ENCODE data around the gene AQR.

Gene AQR

GRCh38 chr15:34883042-34883441 is 86.5 kb downstream of the AQR start:
- DNase-seq (ENCODE audit: low read depth in 2 of 2, low spot score in 1 of 2), result no peak

GRCh38 chr15:34879107-34879506 is 90.4 kb downstream of the AQR start:
- DNase-seq (ENCODE audit: low read depth in 2 of 2, low spot score in 1 of 2), result no peak

GRCh38 chr15:34876640-34877039 is 92.9 kb downstream of the AQR start:
- DNase-seq (ENCODE audit: low read depth in 2 of 2, low spot score in 1 of 2), result no peak

GRCh38 chr15:34869110-34869509 is 100.4 kb downstream of the AQR start:
- no peak for DNase-seq (ENCODE audit: low read depth in 2 of 2, low spot score in 1 of 2)

GRCh38 chr15:34865531-34865930 is 104.0 kb downstream of the AQR start:
- DNase-seq (ENCODE audit: low read depth in 2 of 2, low spot score in 1 of 2), result no peak

- no peak for DNase-seq (ENCODE audit: low read depth in 2 of 2, low spot score in 1 of 2)
These were observed 108.3 kb downstream of the AQR start for GRCh38 chr15:34861214-34861613.

GRCh38 chr15:34855893-34856292 is 113.6 kb downstream of the AQR start:
- no peak for DNase-seq (ENCODE audit: low read depth in 2 of 2, low spot score in 1 of 2)

GRCh38 chr15:34855413-34855812 is 114.1 kb downstream of the AQR start:
- no peak for DNase-seq (ENCODE audit: low read depth in 2 of 2, low spot score in 1 of 2)

- DNase-seq (ENCODE audit: low read depth in 2 of 2, low spot score in 1 of 2), result no peak
These were observed 115.3 kb downstream of the AQR start for GRCh38 chr15:34854232-34854631.

- no peak for DNase-seq (ENCODE audit: low read depth in 2 of 2, low spot score in 1 of 2)
These were observed 116.4 kb downstream of the AQR start for GRCh38 chr15:34853001-34853758.

- DNase-seq (ENCODE audit: low read depth in 2 of 2, low spot score in 1 of 2), result no peak
These were observed 117.8 kb downstream of the AQR start for GRCh38 chr15:34851751-34852150.

- DNase-seq (ENCODE audit: low read depth in 2 of 2, low spot score in 1 of 2), result no peak
These were observed 118.5 kb downstream of the AQR start for GRCh38 chr15:34851007-34851406.

- no peak for DNase-seq (ENCODE audit: low read depth in 2 of 2, low spot score in 1 of 2)
These were observed 119.4 kb downstream of the AQR start for GRCh38 chr15:34850121-34850520.

GRCh38 chr15:34849364-34849959 is 120.1 kb downstream of the AQR start:
- no peak for DNase-seq (ENCODE audit: low read depth in 2 of 2, low spot score in 1 of 2)

GRCh38 chr15:34847598-34847997 is 121.9 kb downstream of the AQR start:
- DNase-seq (ENCODE audit: low read depth in 2 of 2, low spot score in 1 of 2), result no peak

- no peak for DNase-seq (ENCODE audit: low read depth in 2 of 2, low spot score in 1 of 2)
These were observed 128.2 kb downstream of the AQR start for GRCh38 chr15:34841262-34841725.

GRCh38 chr15:34838282-34838681 is 131.3 kb downstream of the AQR start:
- no peak for DNase-seq (ENCODE audit: low read depth in 2 of 2, low spot score in 1 of 2)

- no peak for DNase-seq (ENCODE audit: low read depth in 2 of 2, low spot score in 1 of 2)
These were observed 132.1 kb downstream of the AQR start for GRCh38 chr15:34837246-34838016.

- no peak for DNase-seq (ENCODE audit: low read depth in 2 of 2, low spot score in 1 of 2)
These were observed 141.2 kb downstream of the AQR start for GRCh38 chr15:34828145-34828911.

- DNase-seq (ENCODE audit: low read depth in 2 of 2, low spot score in 1 of 2), result no peak
These were observed 147.7 kb downstream of the AQR start for GRCh38 chr15:34821831-34822230.

- no peak for DNase-seq (ENCODE audit: low read depth in 2 of 2, low spot score in 1 of 2)
These were observed 149.4 kb downstream of the AQR start for GRCh38 chr15:34820110-34820509.
